DMS53 treated with DMSO at 0.1 percent for 48 hours (cell line): Measurements from ENCODE around the gene TLCD3B.
A peak's percentile ranks its signal among the peaks of the same experiment; 100 is the strongest.

ENCODE experiments used
- DNase-seq: peaks from one replicate; lab custom pipeline; 2025; ENCODE audit not compliant: unreplicated experiment; lab: John Stamatoyannopoulos, UW

The TLCD3B gene

GRCh38 chr16:30030841-30031413, at the start of gene TLCD3B:
TLCD3B (minus strand) TSS chr16:30031271; CDS start chr16:30030527, 744 bp downstream.
- no peak for DNase-seq

DNA sequence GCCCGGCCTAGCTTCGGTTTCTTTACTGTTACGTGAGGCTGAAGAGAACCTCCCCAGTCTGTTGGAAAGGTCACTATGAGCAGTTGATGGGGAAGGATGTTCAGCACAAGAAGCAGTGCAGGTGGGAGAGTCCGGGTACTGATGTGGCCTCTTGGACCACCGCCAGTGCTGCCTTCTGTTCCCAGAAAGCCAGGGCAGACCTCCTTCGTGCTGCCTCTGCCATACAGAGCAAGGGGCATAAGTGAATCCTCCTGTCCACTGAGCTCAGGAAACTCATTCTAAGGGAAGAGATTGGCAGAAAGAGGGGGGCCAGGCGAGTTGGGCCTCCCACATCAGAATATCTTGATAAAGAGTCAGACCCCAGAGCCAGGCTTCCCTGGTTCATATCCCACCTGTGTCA, 48.4 kb upstream of the TLCD3B start:
- no peak for DNase-seq

DNA sequence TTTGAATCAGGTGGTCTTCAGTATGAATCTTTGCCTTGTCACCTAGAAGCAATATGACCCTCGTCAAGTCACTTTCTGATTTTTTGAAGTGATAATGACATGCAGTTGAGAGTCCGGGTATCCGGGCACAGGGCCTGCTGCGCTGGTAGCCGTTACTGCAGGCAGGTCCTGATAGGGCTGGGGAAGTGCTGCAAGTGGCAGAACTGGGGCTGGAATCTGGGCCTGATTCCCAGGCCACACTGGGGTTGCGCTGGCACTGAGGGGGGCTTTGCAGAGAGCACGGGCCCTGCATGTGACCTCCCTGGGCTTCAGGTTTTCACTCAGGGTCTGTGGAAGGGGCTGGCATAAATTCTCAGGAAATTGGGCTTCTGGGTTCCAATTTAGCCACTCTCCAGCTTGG, 47.7 kb upstream of the TLCD3B start:
- DNase-seq = no peak

GRCh38 chr16:30077656-30078055, 46.6 kb upstream of the TLCD3B start:
- DNase-seq = no peak

GRCh38 chr16:30076276-30076791, 45.3 kb upstream of the TLCD3B start:
- DNase-seq = no peak

DNA sequence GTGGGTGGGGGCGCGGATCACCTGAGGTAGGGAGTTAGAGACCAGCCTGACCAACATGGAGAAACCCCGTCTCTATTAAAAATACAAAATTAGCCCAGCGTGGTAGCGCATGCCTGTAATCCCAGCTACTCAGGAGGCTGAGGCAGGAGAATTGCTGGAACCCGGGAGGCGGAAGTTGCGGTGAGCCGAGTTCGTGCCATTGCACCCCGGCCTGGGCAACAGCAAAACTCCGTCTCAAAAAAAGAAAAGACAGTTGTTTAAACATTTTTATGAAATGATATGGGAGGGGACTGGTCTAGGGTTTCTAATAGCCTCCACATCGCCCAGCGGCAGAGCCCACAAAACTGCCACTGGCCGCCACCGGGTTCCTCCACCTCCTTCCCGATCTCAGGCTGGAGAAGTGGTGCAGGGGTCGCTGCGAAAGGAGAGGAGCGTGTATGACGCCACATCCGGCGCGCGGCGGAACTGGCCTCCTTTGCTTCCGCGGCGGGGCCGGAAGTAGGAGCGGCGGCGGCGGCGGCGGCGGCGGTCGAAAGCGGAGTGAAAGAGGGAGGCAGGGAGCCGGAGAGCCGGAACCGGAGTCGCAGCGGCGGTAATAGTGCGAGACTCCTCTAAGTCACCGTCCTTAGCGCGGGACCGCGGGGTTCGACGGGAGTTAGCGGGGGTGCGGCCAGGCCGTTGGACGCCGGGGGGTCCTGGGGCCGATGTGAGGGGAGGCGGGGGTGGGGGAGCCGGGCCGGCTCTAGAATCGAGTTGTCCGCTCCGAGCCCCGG, 44.6 kb upstream of the TLCD3B start, which contains the start of gene PPP4C:
Gene PPP4C, plus strand, starts transcription at position 492 of the 773 bp plus-strand sequence. CDS start 384 bp downstream, outside the sequence.
- peak; percentile 78 for DNase-seq

GRCh38 chr16:30070490-30070889, 39.4 kb upstream of the TLCD3B start:
- no peak for DNase-seq

- DNase-seq = no peak
These were observed 38.8 kb upstream of the TLCD3B start for GRCh38 chr16:30069611-30070462.

DNA sequence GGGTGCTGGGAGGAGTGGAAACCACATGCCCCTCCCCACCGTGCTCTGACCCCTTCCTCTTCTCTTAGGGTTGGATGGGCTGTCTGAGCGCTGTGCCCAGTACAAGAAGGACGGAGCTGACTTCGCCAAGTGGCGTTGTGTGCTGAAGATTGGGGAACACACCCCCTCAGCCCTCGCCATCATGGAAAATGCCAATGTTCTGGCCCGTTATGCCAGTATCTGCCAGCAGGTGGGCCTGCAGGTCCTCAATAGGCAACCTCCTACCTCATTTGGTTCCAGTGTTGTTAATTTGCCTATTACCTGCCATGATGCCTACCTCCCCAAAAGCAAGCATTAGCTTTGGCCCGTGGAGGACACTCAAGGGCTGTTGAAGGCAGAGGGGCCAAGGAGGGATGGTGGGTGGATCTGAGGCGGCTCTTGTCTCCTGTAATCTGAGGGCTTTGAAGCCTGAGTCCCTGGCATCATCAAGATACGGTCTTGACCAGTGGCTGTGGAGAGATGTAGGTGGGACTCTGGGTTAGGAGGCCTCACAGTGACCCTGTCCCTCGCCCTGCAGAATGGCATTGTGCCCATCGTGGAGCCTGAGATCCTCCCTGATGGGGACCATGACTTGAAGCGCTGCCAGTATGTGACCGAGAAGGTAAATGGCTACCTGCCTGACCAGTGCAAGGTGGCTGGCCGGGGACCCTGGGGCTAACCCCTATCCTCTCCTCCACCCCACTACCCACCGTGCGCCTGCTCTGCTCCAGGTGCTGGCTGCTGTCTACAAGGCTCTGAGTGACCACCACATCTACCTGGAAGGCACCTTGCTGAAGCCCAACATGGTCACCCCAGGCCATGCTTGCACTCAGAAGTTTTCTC, 37.9 kb upstream of the TLCD3B start:
- DNase-seq = no peak

DNA sequence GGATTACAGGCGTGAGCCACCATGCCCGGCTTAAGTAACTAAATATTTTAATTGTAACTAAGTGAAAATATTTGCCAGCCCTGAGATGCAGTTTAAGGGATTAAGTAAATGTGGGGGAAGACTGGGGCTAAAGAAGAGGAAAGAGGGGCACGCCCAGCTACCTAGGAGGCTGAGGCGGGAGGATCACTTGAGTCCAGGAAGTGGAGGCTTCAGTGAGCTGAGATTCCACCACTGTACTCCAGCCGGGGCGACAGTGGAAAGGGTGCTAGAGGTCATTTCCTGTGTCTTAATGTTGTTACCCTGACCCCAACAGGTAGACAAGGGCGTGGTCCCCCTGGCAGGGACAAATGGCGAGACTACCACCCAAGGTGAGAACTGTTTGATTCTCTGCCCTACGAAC, 37.3 kb upstream of the TLCD3B start:
- DNase-seq = no peak

DNA sequence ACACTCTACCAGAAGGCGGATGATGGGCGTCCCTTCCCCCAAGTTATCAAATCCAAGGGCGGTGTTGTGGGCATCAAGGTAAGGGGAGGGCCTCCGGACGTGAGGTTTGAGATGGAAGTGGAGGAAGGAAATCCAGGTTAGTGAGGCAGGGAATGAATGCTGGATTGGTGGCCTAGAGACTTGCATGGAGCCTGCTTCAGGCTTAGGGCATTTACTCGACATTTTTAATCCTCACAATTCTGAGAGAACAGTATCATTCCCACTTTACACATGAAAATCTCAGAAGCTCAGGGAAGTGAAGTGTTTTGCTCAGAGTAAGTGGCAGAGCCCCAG, 36.5 kb upstream of the TLCD3B start:
- DNase-seq = no peak

GRCh38 chr16:30066761-30067583, 35.9 kb upstream of the TLCD3B start:
- no peak for DNase-seq

DNA sequence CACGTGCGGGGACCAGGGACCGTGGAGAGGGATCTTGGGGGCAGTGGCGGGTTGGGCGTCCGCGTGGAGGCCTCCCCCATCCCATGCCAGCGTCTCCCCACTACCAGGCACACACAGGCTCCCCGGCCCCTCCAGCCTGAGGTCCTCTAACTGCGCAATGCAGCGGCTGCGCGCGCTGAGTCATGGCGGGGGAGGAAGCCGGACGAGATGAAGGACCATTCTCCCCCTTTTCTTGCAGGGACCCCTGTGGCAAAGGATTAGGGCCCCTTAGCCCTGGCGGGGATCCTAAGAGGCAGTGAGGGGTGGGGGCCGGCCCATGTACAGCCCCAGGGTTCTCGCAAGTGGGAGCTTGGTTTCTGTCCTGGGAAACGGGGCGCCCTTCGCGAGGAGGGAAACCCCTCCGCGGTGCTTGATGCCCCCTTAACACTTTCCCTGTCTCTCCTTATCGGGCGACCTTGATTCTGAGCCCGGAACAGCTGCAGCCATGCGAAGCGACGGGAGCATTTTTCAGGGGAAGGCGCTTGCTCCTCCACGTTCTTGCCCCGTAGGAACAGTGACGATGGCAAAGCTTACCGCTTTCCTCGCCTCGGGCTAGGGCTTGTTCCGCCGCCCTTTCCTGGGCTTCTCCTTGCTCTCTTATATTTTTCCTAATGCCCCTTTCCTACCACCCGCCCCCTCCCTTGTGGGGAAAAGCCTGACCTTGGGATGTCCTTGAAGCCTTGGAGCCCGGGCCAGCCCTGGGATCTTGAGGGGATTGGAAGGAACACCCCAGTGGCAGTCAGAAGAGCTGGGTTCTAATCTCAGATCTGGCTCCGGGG, 35.1 kb upstream of the TLCD3B start:
- no peak for DNase-seq

DNA sequence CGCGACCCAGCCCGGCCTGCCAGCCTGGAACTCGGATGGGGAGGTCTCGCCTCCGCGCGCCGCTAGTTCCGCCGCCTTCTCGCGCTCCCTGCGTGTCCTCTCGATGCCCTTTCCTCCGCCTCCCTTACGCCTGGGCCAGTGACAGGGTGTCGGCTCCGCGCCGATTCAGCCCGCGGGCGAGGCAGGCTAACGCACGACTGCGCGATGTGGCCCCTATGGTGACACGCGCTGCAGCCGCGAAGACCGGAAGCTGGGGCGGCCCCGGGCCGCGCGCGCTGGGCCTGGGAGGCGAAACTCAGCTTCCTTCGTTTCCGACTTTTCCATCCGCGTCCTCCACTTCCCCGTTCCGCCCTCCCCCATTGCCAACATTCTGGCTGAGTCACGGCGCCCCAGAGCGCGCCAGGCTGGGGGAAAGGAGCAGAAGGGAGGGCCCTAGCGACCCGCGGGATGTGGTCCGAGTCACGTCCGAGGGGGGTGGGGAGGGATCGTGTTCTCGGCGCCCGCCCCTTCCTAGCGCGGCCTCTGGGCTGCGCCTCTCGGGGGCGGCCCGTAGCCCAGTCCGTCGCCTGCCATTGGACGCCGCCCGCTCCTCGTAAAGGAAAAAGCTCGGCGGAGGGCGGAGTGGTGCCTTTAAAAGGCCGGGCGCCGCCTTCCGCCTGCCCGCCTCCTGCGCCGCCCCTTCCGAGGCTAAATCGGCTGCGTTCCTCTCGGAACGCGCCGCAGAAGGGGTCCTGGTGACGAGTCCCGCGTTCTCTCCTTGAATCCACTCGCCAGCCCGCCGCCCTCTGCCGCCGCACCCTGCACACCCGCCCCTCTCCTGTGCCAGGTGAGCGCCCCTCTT, 34.3 kb upstream of the TLCD3B start, which contains the start of gene ALDOA:
Gene ALDOA, plus strand, starts transcription at position 659 of the 841 bp plus-strand sequence. CDS start 1,138 bp downstream, outside the sequence.
- DNase-seq = peak; percentile 93

- DNase-seq = no peak
These were observed 33.6 kb upstream of the TLCD3B start for GRCh38 chr16:30064729-30065101.

DNA sequence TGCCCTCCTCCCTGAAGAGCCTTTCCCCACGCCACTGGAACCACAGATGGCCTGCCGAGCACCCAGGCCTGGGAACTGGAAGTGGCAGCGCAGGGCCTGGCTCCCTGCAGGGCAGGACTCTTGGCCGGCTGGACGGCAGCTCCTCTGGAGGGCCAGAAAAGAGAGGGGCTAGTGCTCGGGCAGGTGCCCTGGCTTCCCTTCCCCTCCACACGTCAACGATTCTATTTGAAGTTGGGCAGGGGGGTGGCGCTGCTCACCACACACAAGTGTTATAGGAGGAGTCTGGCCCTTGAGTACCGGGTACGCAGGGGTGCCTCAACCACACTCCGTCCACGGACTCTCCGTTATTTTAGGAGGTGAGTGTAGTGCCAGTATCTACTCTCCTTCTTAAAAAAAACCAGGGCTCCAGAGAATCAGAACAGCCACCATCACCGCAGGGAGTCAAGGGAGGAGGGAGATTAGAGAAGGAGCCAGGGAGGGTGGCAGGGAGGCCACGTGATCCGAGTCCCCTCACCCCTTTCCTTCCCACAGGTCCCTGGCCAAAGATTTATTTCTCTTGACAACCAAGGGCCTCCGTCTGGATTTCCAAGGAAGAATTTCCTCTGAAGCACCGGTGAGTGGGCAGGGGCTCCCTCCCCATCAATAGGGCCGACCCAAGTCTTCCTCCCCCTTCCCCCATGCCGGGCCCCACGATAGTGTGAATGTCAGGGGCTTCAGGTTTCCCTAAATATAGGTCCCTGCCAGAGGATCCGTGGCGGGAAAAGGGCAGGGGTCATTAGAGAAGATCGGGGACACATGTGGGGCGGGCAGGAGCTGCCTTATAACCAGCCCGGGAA, 33.0 kb upstream of the TLCD3B start:
- peak; percentile 18 for DNase-seq

- DNase-seq = no peak
These were observed 32.3 kb upstream of the TLCD3B start for GRCh38 chr16:30063278-30063892.
